Measurements from ENCODE around the gene PNMA6E. TPM values are rescaled to one million over a fixed set of nuclear protein-coding genes. Genes with fewer than 3 reads are reported as not detected.

Gene PNMA6E
- polyA plus RNA-seq, 2 of the 4 experiments (the other 2 are of a cell fraction), result not detected

DNA sequence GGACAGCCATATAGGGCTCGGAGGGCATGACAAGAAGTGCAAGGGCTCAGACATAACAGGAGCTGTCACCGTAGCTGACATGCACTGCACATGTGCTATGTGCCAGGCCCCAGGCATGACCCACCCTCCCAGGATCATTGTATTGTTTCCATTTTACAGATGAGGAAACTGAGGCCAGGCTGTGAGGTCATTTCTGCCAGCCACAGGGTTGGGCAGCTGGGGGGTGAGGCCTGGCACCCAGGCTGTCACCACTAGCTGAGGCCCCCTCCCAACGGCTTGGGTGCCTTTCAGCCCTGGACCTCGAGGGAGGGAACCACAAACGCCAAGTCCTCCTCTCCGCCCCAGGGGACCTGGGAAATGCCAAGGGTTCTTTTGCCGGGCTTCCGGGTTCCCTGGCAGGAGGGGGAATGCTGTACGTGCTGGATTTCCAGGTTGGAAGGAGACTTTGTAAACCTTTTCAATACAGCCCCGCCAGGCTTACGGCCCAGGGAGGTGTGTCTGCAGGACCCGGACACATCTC is 32.1 kb upstream of the PNMA6E start:
- CTCF ChIA-PET, result interaction anchor here (0.6 to 2.6 kb wide), 3 partner anchors 12 to 74 kb away, joined by 3 to 7 read pairs (median 3); partner anchors contain the start of gene HAUS7
- H3K4me2 ChIP-seq, result no peak overlapping the region
- WGBS (ENCODE audit: missing lambda C conversion rate), result 47% methylated on average over 6 of the region's 12 CpGs
- FAIRE-seq (no peak), ATAC-seq (no peak), DNase-seq (ENCODE audit: low read depth in 1 of 2, low spot score in 1 of 2) (no peak)
- H3K27ac ChIP-seq, result no peak overlapping the region
- peaks cover 6% of the 10 kb centered on the region; the same call in 1 of the 3 replicates for H3K9me3 ChIP-seq
- no peaks in the 10 kb centered on the region for H3K4me1 ChIP-seq
- TF ChIP-seq FOSL2 (IDR thresholded peaks at IDR 0.05) (no peak), FOSL2 (CRISPR knock-in tag; IDR thresholded peaks at IDR 0.05) (no peak), NFE2L2 (conservative IDR thresholded peaks at IDR 0.05; ENCODE audit: low read length) (no peak), BHLHE40 (IDR thresholded peaks at IDR 0.05; ENCODE audit: low read depth, low read length) (no peak), NPAS2 (CRISPR knock-in tag; IDR thresholded peaks at IDR 0.05; ENCODE audit: borderline replicate concordance) (no peak), RNF2 (IDR thresholded peaks at IDR 0.05; ENCODE audit: borderline replicate concordance, low read depth) (no peak), POLR2AphosphoS2 (conservative IDR thresholded peaks at IDR 0.05; ENCODE audit: low read length) (no peak), CBX8 (IDR thresholded peaks at IDR 0.05) (no peak), POLR2A (IDR thresholded peaks at IDR 0.05; ENCODE audit: low read length) (no peak), HOXB5 (CRISPR knock-in tag; IDR thresholded peaks at IDR 0.05) (no peak), ZC3H11A (IDR thresholded peaks at IDR 0.05) (no peak), EHMT2 (IDR thresholded peaks at IDR 0.05; ENCODE audit: low read depth) (no peak), FOSB (CRISPR knock-in tag; IDR thresholded peaks at IDR 0.05) (no peak), ZFP36 (IDR thresholded peaks at IDR 0.05; ENCODE audit: borderline replicate concordance, partially characterized antibody) (no peak)
- TF ChIP-seq, protein P1, sequence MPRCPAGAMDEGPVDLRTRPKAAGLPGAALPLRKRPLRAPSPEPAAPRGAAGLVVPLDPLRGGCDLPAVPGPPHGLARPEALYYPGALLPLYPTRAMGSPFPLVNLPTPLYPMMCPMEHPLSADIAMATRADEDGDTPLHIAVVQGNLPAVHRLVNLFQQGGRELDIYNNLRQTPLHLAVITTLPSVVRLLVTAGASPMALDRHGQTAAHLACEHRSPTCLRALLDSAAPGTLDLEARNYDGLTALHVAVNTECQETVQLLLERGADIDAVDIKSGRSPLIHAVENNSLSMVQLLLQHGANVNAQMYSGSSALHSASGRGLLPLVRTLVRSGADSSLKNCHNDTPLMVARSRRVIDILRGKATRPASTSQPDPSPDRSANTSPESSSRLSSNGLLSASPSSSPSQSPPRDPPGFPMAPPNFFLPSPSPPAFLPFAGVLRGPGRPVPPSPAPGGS (IDR thresholded peaks at IDR 0.05), result no peak
- no peak overlapping the region for H3K4me3 ChIP-seq
- POLR2A ChIA-PET, result no interaction called here

DNA sequence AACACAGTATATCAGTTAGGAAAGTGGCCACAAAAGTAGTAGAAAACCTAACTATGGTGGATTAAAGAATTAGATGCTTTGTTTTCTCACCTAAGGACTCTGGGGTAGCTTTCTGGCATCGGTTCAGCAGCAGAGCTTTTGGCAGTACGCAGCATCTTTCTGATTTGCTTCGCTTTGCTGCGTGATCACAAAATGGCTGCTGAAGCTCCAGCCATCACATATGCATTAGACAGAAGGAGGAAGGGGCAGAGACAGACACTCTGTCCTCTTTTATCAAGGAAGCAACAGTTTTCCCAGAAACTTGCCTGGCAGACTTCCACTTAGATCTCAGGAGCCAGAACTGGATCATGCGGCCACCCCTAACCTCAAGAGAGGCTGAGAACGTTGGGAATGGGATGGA is 29.6 kb upstream of the PNMA6E start:
- WGBS (ENCODE audit: missing lambda C conversion rate), result 53% methylated on average over 6 of the region's 6 CpGs
- CTCF ChIA-PET, result interaction anchor here (0.9 kb wide), 1 partner anchor 490 kb away, joined by 3 read pairs; no protein-coding TSS in a partner anchor
- ATAC-seq (no peak), FAIRE-seq (no peak), DNase-seq (ENCODE audit: low read depth in 1 of 2, low spot score in 1 of 2) (no peak)
- TF ChIP-seq ESRRA (IDR thresholded peaks at IDR 0.05; ENCODE audit: borderline replicate concordance, low read length), result no peak
- no peak for TF ChIP-seq RFX5 (IDR thresholded peaks at IDR 0.05)
- TF ChIP-seq, protein P2, sequence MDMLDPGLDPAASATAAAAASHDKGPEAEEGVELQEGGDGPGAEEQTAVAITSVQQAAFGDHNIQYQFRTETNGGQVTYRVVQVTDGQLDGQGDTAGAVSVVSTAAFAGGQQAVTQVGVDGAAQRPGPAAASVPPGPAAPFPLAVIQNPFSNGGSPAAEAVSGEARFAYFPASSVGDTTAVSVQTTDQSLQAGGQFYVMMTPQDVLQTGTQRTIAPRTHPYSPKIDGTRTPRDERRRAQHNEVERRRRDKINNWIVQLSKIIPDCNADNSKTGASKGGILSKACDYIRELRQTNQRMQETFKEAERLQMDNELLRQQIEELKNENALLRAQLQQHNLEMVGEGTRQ (IDR thresholded peaks at IDR 0.05), result no peak
- no peak for TF ChIP-seq GATA3 (IDR thresholded peaks at IDR 0.05; ENCODE audit: borderline replicate concordance)
- no peak for TF ChIP-seq HDAC2 (IDR thresholded peaks at IDR 0.05)
- no peak for TF ChIP-seq HEYL (CRISPR knock-in tag; IDR thresholded peaks at IDR 0.05)
- Histone ChIP-seq H3K27ac (no peak overlapping the region), H3K4me1 (no peaks in the 10 kb centered on the region), H3K4me3 (no peak overlapping the region), H3K9me3 (peaks cover 6% of the 10 kb centered on the region; the same call in 1 of the 3 replicates), H3K4me2 (no peak overlapping the region)
- POLR2A ChIA-PET, result no interaction called here

DNA sequence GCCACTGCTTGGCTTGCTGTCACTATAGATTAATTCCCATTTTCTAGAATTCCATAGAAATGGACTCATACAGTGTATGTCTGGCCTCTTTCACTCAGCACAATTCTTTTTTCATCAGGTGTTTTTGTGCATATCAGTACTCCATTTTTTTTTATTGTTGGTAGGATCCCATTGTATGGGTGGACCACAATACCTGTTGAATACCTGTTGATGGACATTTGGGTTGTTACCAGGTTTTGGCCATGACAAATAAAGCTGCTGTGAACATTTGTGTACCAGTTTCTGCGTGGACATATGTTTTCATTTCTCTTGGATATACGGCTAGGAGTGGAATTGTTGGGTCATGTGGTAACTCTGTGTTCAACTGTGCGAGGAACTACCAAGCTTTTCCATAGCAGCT is 25.1 kb upstream of the PNMA6E start:
- H3K4me1 ChIP-seq, result no peaks in the 10 kb centered on the region
- 50% methylated on average over 3 of the region's 3 CpGs for WGBS (ENCODE audit: missing lambda C conversion rate)
- CTCF ChIA-PET, result interaction anchor here (1.0 to 1.4 kb wide), 2 partner anchors 47 to 81 kb away, joined by 3 to 5 read pairs; no protein-coding TSS in a partner anchor
- no peak overlapping the region for H3K4me3 ChIP-seq
- no peak for TF ChIP-seq MAFK (IDR thresholded peaks at IDR 0.05; ENCODE audit: partially characterized antibody)
- TF ChIP-seq, protein P3, sequence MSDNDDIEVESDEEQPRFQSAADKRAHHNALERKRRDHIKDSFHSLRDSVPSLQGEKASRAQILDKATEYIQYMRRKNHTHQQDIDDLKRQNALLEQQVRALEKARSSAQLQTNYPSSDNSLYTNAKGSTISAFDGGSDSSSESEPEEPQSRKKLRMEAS (IDR thresholded peaks at IDR 0.05), result no peak
- TF ChIP-seq JUN (IDR thresholded peaks at IDR 0.05), result no peak
- no peak for TF ChIP-seq TFCP2L1 (CRISPR knock-in tag; IDR thresholded peaks at IDR 0.05)
- TF ChIP-seq RFX5 (IDR thresholded peaks at IDR 0.05), result no peak
- TF ChIP-seq, protein P4, sequence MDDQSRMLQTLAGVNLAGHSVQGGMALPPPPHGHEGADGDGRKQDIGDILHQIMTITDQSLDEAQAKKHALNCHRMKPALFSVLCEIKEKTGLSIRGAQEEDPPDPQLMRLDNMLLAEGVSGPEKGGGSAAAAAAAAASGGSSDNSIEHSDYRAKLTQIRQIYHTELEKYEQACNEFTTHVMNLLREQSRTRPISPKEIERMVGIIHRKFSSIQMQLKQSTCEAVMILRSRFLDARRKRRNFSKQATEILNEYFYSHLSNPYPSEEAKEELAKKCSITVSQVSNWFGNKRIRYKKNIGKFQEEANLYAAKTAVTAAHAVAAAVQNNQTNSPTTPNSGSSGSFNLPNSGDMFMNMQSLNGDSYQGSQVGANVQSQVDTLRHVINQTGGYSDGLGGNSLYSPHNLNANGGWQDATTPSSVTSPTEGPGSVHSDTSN (IDR thresholded peaks at IDR 0.05), result no peak
- no peak for TF ChIP-seq ESRRA (IDR thresholded peaks at IDR 0.05; ENCODE audit: borderline replicate concordance, low read length)
- no peak for TF ChIP-seq HEYL (CRISPR knock-in tag; IDR thresholded peaks at IDR 0.05)
- TF ChIP-seq CHD2 (IDR thresholded peaks at IDR 0.05; ENCODE audit: low read length, partially characterized antibody), result no peak
- no peak for TF ChIP-seq RCOR1 (IDR thresholded peaks at IDR 0.05; ENCODE audit: low read depth, low read length)
- TF ChIP-seq CBX8 (IDR thresholded peaks at IDR 0.05), result no peak
- FAIRE-seq, result no peak
- no peak for DNase-seq (ENCODE audit: low read depth in 1 of 2, low spot score in 1 of 2)
- H3K4me2 ChIP-seq, result no peak overlapping the region
- no peak overlapping the region for H3K27ac ChIP-seq
- POLR2A ChIA-PET, result no interaction called here
- peaks cover 6% of the 10 kb centered on the region; the same call in 1 of the 3 replicates for H3K9me3 ChIP-seq
- ATAC-seq, result no peak
